HG03439 (cell line): ENCODE results near the gene YY1.

Experiments used
- ATAC-seq: cut with Tn5 transposase; IDR thresholded peaks from one replicate; pipeline ENCODE4 v1.9.1; 2021; ENCODE audit warnings: mild to moderate bottlenecking, moderate library complexity; ENCODE audit not compliant: unreplicated experiment

Gene YY1

DNA sequence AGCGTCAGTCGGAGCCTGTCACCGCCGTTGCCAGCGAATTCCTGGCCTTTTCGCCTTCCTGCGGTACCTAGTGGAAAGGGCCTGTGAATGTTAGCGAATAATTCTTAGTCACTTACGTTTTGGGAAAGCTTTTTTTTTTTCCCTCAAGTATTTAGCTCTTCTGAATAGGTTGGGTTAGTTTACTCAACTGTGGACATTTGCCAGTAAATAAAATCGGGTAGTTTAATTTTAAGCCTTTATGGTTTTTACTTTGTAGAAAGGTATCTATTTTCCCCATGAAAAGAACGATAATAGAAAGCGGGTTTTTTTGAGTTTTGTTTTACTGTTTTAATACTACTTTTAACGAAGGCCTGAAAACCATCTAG is 1.7 kb downstream of the YY1 start:
- ATAC-seq: no peak

DNA sequence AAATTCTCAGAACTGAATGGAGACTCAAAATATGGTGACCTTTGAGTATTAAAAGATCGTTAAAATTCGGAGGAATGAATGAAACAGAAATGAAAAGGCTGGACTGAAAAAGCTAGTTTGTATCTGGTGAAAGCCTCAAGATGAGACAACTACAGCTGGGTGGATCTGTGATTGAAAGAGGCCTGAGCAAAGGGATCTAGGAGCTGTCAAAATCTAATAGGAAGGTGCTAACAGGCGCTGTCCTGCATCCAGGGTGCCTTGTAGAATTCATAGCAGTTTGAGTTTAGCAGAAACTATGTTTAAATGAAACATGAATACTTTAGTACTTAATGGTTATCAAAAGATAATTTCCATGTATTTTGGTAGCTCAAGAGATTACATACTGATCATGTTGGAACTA is 2.3 kb downstream of the YY1 start:
- no peak for ATAC-seq

DNA sequence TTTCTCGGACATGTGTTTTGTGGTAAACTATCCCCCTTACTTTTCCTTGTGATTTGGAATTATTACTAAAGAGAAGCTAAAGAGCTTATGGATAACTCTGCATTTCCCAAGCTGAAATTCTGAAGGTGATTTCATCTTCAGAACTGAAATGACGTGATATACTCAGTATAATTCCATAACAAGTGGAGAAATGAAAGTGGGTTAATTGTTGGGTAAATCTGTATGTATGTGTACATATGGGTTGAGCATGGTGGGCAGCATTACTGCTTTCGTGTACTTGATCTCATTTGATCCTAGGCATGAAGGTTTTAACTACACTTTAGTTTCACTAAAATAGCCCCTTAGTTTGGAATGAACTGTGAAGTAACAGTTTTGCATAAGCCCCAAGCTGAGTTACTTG is 4.1 kb downstream of the YY1 start:
- no peak for ATAC-seq

DNA sequence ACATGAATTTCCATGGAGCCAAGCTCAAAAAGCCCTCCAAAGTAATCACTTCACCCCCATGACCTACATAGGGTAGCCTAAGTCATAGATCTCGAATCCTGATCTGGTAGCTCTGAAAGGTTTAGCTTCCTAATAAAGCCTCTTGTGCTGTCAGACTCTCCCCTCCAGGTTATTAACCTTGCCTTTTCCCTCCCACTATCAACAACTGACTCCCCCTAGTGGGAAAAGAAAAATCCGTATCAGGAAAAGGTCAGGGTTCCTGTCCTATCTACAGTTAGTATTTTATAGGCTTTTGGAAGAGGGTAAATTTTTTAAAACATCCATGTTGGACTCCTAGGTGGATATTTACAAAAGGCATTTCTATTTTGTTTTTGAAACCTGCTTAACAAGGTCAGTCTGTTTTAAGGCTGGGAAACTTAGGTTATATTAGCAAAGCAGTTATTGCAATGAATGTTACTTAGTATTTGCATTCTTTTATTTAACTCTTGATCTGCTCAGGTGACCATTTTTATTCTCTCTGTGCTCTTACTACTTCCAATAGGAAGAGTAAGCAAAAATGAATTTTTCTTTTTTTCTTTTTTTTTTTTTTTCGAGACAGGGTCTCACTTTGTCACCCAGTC is 8.0 kb downstream of the YY1 start:
- no peak for ATAC-seq

DNA sequence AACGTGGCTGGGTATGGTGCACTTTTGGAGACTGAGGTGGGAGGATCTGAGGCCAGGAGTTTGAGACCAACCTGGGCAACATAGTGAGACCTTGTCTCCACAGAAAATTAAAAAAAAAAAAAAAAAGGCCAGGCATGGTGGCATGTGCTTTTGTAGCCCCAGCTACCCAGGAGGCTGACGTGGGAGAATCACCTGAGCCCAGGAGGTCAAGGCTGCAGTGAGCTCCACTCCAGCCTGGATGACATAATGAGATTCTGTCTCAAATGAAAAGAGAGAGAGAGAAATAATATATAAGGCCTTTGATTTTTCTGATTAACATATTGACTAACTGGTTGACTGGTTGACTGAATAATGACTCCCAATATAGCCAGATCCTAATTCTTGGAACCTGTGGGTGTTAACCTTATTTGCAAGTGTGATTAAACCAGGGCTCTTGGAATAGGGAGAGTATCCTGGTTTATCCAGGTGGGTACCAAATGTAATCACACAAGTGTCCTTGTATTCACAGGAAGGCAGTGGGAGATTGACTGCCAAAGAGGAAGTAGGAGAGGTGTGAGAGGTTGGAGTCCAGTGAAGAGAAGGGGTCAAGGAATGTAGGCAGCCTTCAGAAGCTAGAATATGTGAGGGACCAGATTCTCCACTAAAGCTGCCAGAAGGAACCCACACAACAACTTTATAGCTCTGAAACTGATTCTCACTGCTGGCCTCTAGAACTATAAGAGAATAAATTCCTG is 12.0 kb downstream of the YY1 start:
- ATAC-seq: no peak

DNA sequence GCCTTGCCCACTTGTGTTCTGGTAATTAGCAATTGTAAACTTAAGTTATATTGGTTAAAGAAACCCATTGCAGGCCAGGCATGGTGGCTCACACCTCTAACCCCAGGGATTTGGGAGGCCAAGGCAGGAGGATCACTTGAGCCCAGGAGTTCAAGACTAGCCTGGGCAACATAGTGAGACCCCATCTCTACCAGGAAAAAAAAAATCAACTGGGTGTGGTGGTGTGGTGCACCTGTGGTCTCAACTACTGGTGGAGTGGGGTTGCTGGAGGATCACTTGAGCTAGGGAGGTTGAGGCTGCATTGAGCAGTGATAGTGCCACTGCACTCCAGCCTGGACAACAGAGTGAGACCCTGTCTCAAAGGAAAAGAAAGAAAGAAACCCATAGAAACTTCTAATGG is 13.7 kb downstream of the YY1 start:
- no peak for ATAC-seq

DNA sequence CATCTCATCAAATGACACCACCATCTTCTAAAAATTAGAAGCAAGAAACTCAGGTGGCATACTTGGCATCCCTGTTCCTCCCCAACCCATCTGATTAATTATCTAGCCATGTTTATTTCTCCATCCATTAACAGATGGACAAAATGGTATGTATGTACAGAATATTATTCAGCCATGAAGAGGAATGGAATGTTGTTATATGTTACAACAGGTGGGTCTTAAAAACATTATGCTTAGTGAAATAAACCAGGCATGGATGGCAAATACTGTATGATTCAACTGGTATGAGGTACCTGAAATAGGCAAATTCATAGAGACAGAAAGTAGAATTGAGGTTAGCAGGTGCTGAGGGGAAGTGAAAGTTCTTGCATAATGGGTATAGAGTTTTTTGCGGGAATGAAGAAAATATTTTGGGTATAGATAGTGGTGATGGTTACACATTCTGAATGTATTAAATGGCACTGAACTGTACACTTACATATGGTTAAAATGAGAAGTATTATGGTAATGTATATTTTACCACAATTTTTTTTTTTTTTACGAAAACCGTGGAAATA is 17.5 kb downstream of the YY1 start:
- no peak for ATAC-seq

DNA sequence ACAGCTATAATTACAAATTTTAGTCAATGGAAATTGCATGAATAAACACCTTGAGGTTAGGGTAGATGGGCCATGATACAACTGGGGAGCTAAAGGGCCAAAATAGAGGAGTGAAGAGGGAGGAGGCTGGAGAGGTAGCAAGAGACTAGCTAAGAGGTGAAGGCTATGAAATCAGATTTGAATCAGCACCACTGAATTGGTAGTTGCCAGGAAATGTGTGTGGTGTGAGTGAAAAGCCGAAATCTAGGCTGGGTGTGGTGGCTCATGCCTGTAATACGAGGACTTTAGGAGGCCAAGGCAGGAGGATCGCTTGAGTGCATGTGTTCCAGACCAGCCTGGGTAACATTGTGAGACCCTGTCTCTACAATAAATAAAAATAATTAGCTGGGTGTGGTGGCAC is 22.7 kb downstream of the YY1 start:
- ATAC-seq: no peak

DNA sequence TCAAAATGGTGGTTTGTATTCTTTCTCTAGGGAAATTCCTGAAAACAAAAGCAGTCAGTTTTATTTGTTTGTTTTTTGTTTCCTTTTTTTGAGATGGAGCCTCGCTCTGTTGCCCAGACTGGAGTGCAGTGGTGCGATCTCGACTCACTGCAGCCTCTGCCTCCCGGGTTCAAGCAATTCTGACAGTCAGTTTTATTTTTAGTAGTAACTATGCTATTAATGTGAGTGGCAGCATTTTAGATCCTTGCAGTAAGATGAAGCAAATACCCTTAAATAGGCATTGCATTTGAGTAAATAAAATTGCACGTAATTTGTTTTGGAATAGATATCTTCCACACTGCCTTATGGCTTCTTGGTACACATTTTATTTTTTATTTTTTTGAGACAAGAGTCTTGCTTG is 23.6 kb downstream of the YY1 start:
- no peak for ATAC-seq

DNA sequence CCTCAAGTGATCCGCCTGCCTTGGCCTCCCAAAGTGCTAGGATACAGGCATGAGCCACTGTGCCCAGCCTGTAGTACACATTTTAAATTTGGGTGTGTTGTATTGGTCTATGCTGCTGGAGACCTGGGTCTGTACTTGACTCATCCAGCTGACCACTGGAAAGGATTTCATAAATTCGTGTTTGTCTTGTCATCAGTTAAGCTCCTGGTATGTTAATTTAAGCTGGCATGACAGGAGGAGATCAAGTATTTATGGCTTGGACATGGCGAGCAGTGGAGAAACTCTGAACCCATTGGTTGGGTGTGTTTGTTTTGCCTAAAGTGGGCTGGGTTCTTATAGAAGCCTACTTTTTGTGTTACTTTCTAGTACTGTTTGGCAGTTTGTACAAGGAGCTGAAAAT is 24.2 kb downstream of the YY1 start:
- no peak for ATAC-seq

DNA sequence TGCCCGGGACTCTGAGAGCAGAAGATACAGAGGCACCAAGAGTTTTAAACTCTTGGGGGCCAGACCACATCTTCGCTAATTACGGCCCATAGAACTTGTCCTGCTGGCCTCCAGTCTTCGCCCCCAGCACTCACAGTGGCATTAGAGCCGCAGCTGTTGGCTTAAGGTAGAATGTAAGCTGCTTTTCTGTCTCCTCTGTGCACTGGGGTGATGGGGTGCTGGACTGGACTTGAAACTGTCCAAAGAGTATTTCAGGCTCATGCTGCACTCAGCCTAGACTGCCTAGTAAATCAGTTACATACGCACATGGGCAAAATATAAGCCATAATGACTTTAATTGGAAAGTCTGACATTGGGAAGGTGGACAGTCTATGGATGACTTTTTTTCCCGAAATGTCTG is 29.0 kb downstream of the YY1 start:
- no peak for ATAC-seq

DNA sequence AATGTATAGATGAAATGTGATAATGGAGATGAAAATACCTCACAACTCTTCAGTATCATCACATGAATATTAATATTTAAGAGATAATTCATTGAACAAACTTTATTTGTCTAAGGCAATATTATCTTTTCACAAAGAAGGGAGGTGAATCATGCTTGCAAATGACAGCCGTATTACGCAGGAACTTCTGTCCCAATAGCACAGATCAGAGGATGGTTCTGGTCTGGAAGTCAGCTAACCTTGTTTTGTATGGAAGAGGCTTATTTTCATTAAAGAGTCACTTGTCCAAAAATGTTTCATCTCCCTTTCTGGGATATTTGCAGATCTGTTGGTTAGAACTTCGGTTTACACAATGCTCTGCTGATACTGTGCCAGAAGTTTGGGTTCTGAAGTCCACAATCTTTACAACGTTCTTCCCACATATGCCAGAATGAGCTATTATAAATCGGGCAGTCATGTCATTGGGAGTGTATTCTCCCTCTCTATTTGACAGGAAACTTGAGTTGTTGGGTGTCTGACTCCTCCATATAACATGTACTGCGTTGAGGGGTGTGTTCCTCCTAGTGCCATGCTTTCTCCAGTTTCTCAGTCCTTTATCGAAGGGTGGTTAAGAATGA is 29.8 kb downstream of the YY1 start:
- ATAC-seq: no peak

DNA sequence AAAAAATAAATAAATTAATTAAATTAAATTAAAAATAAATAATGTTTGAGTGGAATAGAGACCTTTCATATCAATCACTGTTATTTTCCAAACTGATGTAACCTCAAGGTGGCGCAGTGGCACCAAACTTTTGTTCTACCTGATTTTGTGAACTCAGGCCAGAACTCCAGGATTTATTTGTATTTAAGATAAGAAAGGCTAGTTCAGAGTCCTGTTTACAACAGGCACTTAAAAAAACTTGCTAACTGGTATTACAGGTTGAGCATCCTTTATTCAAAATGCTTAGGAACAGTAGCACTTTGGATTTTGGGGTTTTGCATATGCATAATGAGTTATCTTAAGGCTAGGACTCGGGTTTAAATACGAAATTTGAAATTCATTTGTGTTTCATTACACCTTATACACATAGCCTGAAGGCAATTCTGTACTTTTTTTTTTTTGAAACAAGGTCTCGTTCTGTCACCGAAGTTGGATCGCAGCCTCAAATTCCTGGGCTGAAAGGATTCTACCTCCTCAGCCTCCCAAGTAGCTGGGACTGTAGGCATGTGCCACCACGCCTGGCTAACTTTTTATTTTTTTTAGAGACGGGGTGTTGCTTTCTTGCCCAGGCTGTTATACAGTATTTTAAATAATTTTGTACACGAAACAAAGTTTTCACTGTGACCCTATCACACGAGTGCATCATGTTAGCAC is 32.4 kb downstream of the YY1 start:
- ATAC-seq: no peak

DNA sequence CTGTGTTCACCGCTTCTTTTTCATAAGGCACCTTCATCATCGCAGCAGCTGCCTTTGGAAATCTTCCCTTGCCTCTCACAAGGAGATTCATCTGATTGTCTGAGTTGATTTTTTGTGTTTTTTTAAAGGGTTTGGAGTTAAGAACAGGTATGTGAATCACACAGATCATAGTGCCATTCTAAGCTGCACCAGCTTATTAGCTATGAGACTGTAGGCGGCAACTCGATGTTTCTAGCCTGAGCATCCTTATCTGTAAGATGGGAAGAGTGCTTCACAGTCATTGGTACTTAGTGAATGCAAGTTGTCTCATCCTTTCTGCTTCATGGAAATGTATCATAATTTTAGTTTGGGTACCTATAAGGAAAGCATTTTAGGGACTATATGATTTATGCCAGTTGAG is 35.3 kb downstream of the YY1 start:
- ATAC-seq: no peak

DNA sequence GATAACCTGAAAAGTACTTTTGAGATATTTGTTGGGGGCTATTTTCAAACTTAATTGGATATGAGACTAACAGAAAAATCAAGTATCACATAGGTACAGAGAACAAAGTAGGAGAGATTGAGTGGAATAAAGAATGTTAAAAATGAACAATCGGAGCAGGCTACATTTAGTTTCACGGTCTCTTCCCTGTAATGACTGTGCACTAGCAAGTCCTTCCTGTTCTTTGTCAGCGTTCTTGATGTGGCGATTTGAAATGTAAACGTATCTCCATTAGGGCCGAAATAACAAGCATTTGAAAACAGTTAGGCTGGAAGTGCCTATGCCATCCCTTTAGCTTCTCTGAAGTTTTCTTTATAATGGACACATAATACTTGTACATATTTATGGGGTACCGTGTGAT is 36.3 kb downstream of the YY1 start:
- ATAC-seq: no peak

DNA sequence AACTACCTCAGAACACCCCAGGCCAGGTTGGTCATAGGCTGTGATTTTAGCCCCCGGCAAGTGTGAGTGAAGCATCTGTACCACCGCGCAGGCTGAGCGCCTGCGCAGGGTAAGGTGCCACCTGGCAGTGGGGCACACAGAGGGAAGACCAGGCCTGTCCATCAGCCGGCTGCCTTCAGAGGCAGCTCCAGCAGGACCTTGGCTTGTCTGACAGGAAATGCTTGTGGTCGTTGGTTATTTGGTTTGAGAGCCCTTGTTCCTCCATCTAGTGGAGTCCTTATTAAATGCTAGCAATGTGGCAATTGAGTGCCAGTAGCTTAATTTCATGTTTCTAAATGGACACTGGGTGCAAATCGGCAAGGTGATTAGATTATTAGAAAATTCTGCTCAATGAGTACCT is 39.8 kb downstream of the YY1 start:
- ATAC-seq: no peak

DNA sequence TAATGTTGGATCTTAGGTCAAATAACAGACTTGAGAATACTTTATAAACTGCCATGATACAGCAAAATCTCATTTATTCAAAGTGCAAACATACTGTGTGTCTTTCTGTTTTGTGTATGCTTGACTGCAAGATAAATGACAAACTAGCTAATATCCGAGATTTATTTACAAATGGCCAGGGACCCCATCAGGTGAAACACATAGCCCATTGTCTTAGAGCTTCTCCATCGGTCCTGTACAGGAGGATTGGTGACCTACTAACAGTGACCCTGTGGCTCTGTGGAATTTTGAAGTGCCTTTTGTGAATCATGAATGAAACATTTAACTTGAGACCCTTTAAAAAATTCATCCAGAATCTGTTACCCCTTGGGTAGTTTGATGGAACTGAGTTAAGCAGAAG is 40.2 kb downstream of the YY1 start:
- ATAC-seq: no peak

DNA sequence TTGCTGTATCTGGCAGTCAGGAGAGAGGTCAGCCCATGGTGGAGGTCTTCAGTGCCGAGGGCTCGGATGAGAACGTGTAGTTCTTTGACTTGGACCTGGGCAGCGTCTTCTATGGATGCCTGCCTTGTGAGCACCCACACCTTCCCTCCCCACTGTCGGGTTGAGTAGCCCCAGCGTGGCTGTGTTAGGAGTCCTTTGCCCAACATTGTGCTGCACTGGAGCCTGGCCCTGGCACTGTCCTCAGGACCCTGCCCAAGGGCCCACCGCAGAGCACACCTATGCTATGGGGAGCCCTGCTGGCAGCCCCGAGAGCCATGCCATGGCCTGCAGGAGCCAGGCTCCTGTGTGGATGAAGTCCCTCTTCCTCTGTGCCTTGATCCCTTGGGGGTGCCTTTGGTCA is 40.6 kb downstream of the YY1 start:
- ATAC-seq: no peak

DNA sequence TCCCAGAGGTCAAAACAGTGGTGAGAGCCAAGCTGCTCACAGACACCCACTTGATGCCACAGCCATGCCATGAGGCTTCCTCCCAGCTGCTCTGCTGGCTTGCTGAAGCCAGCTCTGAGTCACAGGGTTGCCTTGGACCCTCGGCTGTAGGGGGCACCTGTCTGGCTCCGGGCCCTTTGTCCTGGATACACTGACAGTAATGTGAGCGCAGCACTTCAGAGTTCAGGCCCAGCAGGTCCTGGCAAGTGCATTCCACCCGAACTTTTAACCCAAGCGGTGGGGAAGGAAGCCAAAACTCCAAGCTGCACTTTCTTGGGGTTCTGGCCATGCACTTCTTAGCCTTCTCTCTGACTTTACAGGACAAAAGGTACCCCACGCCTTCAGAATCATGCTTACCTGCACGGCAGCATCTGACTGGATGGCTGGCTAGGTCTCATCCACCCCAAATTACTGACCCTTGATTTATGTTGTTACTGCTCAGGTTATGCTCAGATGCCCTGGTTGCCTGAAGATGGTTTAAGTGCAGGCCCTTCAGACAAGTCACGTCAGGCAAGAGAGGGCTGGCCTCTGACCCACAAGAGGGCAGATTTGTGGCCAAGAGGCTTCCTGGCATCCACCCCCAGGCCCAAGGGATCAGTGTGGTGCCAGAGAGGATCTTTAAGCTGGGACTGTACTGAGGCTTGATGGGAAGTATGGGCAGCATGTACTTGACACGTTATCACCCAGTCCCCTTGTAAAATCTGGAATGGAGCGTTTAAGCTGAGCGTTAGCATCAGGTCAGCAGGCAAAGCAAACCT is 42.5 kb downstream of the YY1 start:
- no peak for ATAC-seq

DNA sequence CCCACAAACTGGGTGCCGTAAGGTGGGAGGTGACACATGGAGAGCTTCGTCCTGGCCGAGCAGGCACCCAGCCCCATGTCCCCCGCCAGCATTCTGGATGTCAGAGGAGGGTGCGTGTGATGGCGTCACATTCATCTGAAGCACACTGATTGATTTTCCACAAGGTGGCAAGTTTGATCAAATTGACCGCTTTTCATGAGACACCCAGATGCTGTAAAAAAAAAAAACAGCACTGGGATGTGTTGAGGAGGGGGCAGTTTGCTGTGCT is 43.1 kb downstream of the YY1 start:
- no peak for ATAC-seq

DNA sequence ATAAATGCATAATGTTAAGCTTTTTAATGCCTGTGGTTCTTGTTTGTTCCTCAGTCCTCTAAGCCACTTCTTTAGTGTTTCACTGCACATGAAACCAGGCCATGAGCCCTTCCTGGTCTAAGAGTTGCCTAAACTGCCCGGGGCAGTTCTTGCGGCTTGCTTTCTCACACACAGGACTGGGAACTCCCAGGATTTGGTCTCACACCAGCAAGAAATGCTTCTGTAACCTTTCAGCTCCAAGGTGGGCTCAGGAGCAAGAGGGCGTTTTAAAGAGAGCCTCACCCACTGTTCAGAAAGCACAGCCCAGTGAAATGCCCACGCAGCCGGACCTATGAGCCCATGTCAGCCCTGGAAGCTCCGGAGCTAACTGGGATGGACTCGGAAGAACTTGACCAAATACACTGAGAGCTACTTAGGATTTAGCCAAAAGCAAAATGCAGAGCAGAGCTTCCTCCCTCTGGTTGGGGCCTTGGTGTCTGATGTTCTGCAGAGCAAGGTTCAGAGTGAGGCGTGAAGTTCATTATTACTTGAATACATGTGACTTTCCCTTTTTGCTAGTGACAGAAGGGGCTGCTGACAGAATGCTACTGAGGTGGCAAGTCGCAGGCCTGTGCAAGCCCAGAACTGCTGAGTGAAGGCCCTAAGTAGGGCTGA is 43.9 kb downstream of the YY1 start:
- ATAC-seq: no peak
